ENCODE results near the gene SECISBP2L.
A peak's percentile ranks its signal among the peaks of the same experiment; 100 is the strongest.

The SECISBP2L gene

DNA sequence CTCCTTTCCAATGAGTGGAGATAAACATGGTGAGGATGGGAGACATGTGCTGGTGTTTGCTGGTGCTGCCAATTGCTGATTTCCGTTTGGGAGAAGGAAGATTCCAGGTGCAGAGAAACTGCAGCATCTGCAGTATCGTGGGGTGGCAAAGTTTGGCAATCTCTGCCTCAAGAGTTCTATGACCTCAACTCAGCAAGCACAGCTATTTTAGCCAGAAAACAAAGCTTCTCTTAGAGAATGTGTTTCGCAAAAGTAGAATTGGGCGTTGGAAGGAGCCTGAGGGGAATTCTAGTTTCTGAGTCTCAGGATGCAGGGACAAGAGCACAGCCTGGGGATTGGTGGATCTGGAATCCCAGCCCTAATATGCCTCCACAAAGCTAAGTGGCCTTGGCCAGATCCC is 64.3 kb downstream of the SECISBP2L start:
- DNase-seq = no peak
- Histone ChIP-seq H3K36me3 (replicated peaks) (no peaks in the 10 kb centered on the region), H3K27ac (no peak overlapping the region), H3K4me3 (ENCODE audit: low read depth, low read length) (no peak overlapping the region), H3K27me3 (replicated peaks) (no peaks in the 10 kb centered on the region)
- in situ Hi-C loops (cut with HindIII; ENCODE audit: low pct_ligation_motif_present, low sequenced_read_pairs) = no loop called here
- TF ChIP-seq, protein P1, sequence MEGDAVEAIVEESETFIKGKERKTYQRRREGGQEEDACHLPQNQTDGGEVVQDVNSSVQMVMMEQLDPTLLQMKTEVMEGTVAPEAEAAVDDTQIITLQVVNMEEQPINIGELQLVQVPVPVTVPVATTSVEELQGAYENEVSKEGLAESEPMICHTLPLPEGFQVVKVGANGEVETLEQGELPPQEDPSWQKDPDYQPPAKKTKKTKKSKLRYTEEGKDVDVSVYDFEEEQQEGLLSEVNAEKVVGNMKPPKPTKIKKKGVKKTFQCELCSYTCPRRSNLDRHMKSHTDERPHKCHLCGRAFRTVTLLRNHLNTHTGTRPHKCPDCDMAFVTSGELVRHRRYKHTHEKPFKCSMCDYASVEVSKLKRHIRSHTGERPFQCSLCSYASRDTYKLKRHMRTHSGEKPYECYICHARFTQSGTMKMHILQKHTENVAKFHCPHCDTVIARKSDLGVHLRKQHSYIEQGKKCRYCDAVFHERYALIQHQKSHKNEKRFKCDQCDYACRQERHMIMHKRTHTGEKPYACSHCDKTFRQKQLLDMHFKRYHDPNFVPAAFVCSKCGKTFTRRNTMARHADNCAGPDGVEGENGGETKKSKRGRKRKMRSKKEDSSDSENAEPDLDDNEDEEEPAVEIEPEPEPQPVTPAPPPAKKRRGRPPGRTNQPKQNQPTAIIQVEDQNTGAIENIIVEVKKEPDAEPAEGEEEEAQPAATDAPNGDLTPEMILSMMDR (IDR thresholded peaks at IDR 0.05; ENCODE audit: low read depth, low read length, missing control alignments) = no peak

- in situ Hi-C loops (cut with HindIII; ENCODE audit: low pct_ligation_motif_present, low sequenced_read_pairs) = no loop called here
- no peak overlapping the region for H3K27ac ChIP-seq
- no peak for DNase-seq
- H3K27me3 ChIP-seq (replicated peaks) = no peaks in the 10 kb centered on the region
- H3K4me3 ChIP-seq (ENCODE audit: low read depth, low read length) = no peak overlapping the region
- TF ChIP-seq, protein P1 (IDR thresholded peaks at IDR 0.05; ENCODE audit: low read depth, low read length, missing control alignments) = no peak
- no peaks in the 10 kb centered on the region for H3K36me3 ChIP-seq (replicated peaks)
These were observed 67.6 kb downstream of the SECISBP2L start for GRCh38 chr15:48978638-48979037.

GRCh38 chr15:48976444-48977088 is 69.7 kb downstream of the SECISBP2L start:
- H3K27me3 ChIP-seq (replicated peaks) = no peaks in the 10 kb centered on the region
- H3K27ac ChIP-seq = no peak overlapping the region
- DNase-seq = no peak
- no peaks in the 10 kb centered on the region for H3K36me3 ChIP-seq (replicated peaks)
- TF ChIP-seq, protein P1 (IDR thresholded peaks at IDR 0.05; ENCODE audit: low read depth, low read length, missing control alignments) = no peak
- in situ Hi-C loops (cut with HindIII; ENCODE audit: low pct_ligation_motif_present, low sequenced_read_pairs) = no loop called here
- peak overlapping the region; percentile 65 for H3K4me3 ChIP-seq (ENCODE audit: low read depth, low read length)

DNA sequence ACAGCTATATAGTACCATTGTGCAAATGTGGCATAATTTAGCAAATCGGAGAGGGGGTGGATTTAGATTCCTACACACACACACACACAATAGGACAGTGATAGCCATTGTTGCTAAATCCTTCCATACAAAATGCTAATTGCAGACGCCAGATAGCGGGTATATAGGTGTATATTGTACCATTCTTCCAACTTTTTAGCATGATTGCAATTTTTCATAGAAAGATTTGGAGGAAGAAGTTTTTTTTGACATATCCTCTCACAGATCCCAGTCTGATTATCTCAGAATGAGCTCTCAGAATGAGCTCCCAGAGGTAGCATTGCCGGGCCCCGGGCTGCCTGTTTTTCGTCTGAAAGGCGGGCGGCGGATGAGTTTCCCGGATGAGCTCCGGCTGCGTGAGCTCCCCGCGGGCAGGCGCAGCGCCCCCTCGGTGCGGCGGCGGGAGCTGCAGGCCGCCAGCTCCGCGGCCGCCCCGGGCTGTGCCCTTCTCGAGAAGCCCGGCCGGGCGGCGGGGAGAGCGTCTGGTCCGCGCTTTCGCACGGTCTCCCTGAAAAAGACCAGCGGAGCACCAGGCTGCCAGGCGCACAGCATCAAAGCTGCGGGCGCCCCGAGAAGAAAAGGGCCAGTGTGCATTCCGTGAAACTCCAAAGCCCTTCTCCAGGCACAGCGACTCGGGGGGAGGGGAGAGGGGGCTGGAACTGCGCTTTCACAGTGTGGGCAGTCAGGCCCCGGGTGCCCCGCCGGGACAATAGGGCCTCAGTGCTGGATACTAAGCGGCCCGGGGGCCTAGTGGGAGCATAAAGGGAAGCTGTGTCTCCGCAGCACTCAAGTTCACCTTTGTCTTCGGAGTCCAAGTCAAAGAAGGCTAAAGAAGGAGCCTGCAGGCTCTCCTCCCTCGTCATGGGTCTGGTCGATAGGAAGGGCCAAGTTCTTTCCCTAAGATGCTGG is 70.5 kb downstream of the SECISBP2L start:
- H3K27me3 ChIP-seq (replicated peaks) = no peaks in the 10 kb centered on the region
- H3K4me3 ChIP-seq (ENCODE audit: low read depth, low read length) = peak overlapping the region; percentile 65
- H3K36me3 ChIP-seq (replicated peaks) = no peaks in the 10 kb centered on the region
- in situ Hi-C loops (cut with HindIII; ENCODE audit: low pct_ligation_motif_present, low sequenced_read_pairs) = no loop called here
- peak overlapping the region; percentile 46 for H3K27ac ChIP-seq
- DNase-seq = peak; percentile 69
- TF ChIP-seq, protein P1 (IDR thresholded peaks at IDR 0.05; ENCODE audit: low read depth, low read length, missing control alignments) = peak; percentile 63

- no peak for DNase-seq
- TF ChIP-seq, protein P1 (IDR thresholded peaks at IDR 0.05; ENCODE audit: low read depth, low read length, missing control alignments) = peak; percentile 59
- H3K27ac ChIP-seq = no peak overlapping the region
- in situ Hi-C loops (cut with HindIII; ENCODE audit: low pct_ligation_motif_present, low sequenced_read_pairs) = no loop called here
- no peaks in the 10 kb centered on the region for H3K36me3 ChIP-seq (replicated peaks)
- H3K27me3 ChIP-seq (replicated peaks) = no peaks in the 10 kb centered on the region
- H3K4me3 ChIP-seq (ENCODE audit: low read depth, low read length) = no peak overlapping the region
These were observed 71.4 kb downstream of the SECISBP2L start for GRCh38 chr15:48974882-48975281.
